Thymus (tissue), 11 donors: ENCODE results near the gene FMNL2. TPM values are rescaled to one million over a fixed set of nuclear protein-coding genes. Genes with fewer than 3 reads are reported as not detected.

ENCODE experiments used
- DNase-seq, 9 donors: peaks; one replicate each; pipeline ENCODE4 v3.0.0-alpha.2; 2013; ENCODE audit warnings: low spot score in 9 of 9, low read depth in 6 of 9, missing footprints in 1 of 9
- H3K27ac ChIP-seq, 2 donors: one replicate each; pipeline ENCODE4 v1.5.1; 2013; ENCODE audit warnings: control low read depth in 1 of 2, low read depth in 1 of 2, low read length in 1 of 2, mild to moderate bottlenecking in 1 of 2, moderate library complexity in 1 of 2
- H3K27me3 ChIP-seq, 2 donors: one replicate each; pipeline ENCODE4 v1.5.1; 2013; ENCODE audit warnings: low read length in 1 of 2; ENCODE audit not compliant: control insufficient read depth in 2 of 2, insufficient read depth in 1 of 2
- H3K36me3 ChIP-seq, 2 donors: one replicate each; pipeline ENCODE4 v1.5.1; 2013; ENCODE audit warnings: low read length in 1 of 2, mild to moderate bottlenecking in 1 of 2, moderate library complexity in 1 of 2; ENCODE audit not compliant: control insufficient read depth in 2 of 2, insufficient read depth in 2 of 2
- H3K4me1 ChIP-seq, 2 donors: one replicate each; pipeline ENCODE4 v1.5.1; 2013; ENCODE audit warnings: low read length in 2 of 2; ENCODE audit not compliant: control insufficient read depth in 2 of 2, insufficient read depth in 2 of 2
- H3K4me3 ChIP-seq, 2 donors: one replicate each; pipeline ENCODE4 v1.5.1; 2013; ENCODE audit warnings: low read length in 2 of 2, control low read depth in 1 of 2, mild to moderate bottlenecking in 1 of 2
- H3K9me3 ChIP-seq, 2 donors: one replicate each; pipeline ENCODE4 v1.5.1; 2013; ENCODE audit warnings: low read length in 1 of 2, mild to moderate bottlenecking in 1 of 2; ENCODE audit not compliant: control insufficient read depth in 2 of 2, insufficient read depth in 1 of 2
- WGBS: extraction: QIAGEN DNeasy Blood & Tissue Kit; methylation state at CpG from one replicate; pipeline ENCODE4 v1.1.7; 2013; 5-methylcytosine and 5-hydroxymethylcytosine counted together
- polyA plus RNA-seq: library from polyadenylated mRNA; stranded (reverse); fragments of 200-250 nt; gene quantifications from one replicate; pipeline ENCODE4 v1.2.3, GENCODE V29; 2013
- total RNA-seq: library from RNA; stranded (reverse); fragments of 120-200 nt; gene quantifications from one replicate; pipeline ENCODE4 v1.2.4, GENCODE V29; 2013
- donor health status: healthy.

Gene FMNL2
- total and polyA plus RNA-seq, 2 donors, result 18.9 to 61.3 TPM

DNA sequence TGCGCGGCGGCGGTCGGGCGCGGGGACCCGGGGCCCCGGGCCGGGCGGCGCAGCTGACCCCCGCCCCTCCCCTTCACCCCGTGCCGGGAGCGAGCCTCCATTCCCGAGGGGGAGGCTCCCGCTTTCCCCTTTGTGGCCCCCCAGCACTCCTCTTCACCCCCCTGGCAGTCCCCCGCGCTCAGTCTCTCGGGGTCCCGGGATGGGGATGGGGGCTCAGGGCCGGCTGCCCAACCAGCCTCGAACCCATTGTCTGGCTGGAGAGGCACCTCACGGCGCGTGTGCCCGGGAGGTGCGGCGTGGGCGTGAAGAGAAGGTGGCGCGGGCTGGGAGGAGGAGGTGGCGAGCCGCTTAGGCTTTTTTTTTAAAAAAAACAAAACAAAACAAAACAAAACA is 748 bp downstream of the FMNL2 start:
- WGBS, result under 1% methylated on average over 35 of the region's 35 CpGs
- H3K27ac ChIP-seq, result peak overlapping the region in 1 of 2 donors; percentile 75
- DNase-seq, result peak in 2 of 9 donors; percentile 6 to 19
- peak overlapping the region; percentile 50 to 68 for H3K4me3 ChIP-seq
- peaks cover 0 to 3% of the 10 kb centered on the region in 2 donors for H3K4me1 ChIP-seq
- H3K27me3 ChIP-seq, result peaks cover 29 to 56% of the 10 kb centered on the region in 2 donors
- no peaks in the 10 kb centered on the region for H3K36me3 ChIP-seq
- H3K9me3 ChIP-seq, result no peaks in the 10 kb centered on the region

DNA sequence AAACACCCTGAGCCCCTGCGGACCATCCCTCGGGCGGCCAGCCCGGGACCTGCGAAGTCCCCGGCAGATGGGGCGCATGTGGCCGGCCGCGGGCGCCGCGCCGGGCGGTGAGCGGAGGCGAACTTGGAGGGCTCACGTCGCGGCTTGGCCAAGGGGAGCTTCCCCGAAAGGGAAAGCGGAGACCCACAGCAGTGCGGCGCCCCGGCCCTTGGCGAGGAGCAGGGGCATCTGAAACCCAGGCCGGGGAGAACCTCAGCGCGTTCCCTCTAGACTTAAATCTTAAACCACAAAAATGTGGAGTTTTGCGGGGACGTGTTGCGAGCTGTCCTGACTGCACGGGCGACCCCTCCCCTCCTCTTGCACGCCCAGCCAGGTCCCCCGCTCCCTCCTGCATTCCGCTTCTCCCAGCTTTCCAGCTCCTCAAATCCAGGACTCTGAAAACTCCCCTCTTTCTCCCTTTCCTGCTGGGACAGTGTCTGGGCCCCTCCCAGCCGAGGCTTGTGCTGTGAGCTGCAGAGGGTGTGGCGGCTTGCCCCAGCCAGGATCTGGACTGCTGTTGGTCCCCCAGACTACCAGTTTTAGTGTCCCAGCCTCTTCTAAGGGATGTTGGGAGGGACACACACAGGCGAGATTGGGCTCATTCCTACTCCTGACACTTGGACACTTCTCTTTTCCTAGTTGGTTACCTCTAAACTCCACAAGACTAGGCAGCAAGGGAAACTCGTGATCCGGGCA is 1.3 kb downstream of the FMNL2 start:
- peaks cover 0 to 3% of the 10 kb centered on the region in 2 donors for H3K4me1 ChIP-seq
- H3K4me3 ChIP-seq, result peak overlapping the region; percentile 50 to 68
- DNase-seq, result peak in 2 of 9 donors; percentile 8 to 21
- H3K27me3 ChIP-seq, result peaks cover 29 to 56% of the 10 kb centered on the region in 2 donors
- H3K27ac ChIP-seq, result peak overlapping the region; percentile 58 to 75
- WGBS, result 9% methylated on average over 42 of the region's 42 CpGs
- no peaks in the 10 kb centered on the region for H3K9me3 ChIP-seq
- H3K36me3 ChIP-seq, result no peaks in the 10 kb centered on the region

DNA sequence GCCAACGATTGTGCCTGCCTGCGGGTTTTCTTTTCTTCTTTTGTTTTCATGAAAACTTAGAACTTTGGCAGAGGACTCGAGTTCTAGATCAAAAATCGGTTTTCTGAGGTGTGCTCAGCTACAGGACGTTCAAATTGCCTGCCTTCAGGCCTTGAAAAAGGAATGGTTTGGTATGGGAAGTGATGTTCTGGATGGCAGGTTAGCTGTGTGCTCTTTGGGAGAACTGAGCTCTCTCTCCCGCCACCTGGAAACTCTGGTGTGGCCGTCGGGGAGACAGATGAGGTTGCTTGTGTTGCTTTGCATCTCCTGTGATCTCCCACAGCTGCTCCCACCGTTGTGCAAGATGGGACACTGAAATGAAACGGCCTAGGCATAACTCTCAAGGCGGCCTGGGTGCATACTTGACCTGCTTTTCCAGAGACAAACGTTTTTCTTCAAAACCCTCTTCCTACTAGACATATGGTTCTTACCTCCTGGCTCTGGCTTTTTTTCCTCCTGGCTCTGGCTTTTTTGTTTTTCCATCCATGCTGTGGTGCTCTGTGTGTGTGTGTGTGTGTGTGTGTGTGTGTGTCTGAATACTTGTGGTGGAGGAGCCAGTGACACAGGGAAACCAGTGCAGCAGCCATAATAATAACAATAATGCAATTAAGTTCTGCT is 2.0 kb downstream of the FMNL2 start:
- H3K4me3 ChIP-seq, result peak overlapping the region in 1 of 2 donors; percentile 50
- peak in 1 of 9 donors; percentile 9 for DNase-seq
- WGBS, result 72% methylated on average over 12 of the region's 12 CpGs
- H3K27ac ChIP-seq, result peak overlapping the region; percentile 1 to 58
- no peaks in the 10 kb centered on the region for H3K36me3 ChIP-seq
- no peaks in the 10 kb centered on the region for H3K9me3 ChIP-seq
- peaks cover 0 to 3% of the 10 kb centered on the region in 2 donors for H3K4me1 ChIP-seq
- H3K27me3 ChIP-seq, result peaks cover 29 to 54% of the 10 kb centered on the region in 2 donors

DNA sequence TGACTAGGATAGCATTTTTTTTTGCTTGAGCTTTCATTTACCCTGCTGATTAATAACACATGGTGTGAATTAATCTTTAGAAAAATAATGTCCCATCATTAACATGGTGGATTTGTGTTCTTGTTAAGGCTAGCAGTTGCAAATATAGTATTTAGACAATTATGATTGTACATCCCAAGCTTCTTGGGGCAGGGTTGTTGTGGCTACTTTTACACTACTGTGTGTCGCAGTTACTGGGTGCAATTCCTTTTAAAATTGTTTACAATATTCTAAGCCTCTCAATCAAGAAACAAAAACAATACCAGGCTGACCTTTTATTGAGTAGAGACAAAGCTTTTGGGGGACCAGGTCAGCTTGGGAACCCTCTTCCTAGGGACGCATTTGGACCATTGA is 2.5 kb downstream of the FMNL2 start:
- WGBS, result 50% methylated on average over 2 of the region's 2 CpGs
- Histone ChIP-seq H3K27me3 (peaks cover 29 to 52% of the 10 kb centered on the region in 2 donors), H3K36me3 (no peaks in the 10 kb centered on the region), H3K4me1 (peaks cover 0 to 3% of the 10 kb centered on the region in 2 donors), H3K27ac (no peak overlapping the region), H3K9me3 (no peaks in the 10 kb centered on the region), H3K4me3 (no peak overlapping the region)
- no peak for DNase-seq

DNA sequence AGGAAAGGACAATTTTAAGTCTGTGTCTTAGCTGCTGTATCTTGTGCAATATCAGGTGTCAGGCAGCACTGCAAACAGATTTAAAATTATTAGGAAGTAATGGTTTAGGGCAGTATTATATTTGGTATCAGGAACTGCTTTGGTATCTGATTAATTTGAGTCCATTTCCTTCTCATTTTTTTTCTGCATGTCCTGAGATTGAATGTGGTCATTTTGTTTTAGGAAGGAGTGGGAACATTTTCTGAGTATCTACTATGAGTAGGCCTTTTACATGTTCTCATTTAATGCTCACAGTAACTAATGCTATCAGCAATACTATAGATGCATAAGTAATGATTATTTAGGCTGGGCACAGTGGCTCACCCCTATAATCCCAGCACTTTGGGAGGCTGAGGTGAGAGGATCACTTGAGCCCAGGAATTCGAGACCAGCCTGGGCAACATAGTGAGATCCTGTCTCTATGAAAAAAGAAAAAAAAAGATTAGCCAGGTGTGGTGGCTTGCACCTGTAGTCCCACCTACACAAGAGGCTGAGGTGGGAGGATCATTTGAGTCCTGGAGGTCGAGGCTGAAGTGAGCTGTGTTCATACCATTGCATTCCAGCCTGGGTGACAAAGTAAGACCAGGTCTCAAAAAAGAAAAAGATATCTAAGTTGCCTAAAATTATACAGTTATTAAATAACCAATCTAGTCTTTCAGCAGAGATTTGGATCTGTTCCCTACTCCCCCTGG is 4.7 kb downstream of the FMNL2 start:
- peaks cover 0 to 3% of the 10 kb centered on the region in 2 donors for H3K4me1 ChIP-seq
- 82% methylated on average over 2 of the region's 2 CpGs for WGBS
- no peak for DNase-seq
- H3K36me3 ChIP-seq, result no peaks in the 10 kb centered on the region
- no peak overlapping the region for H3K4me3 ChIP-seq
- H3K9me3 ChIP-seq, result no peaks in the 10 kb centered on the region
- no peak overlapping the region for H3K27ac ChIP-seq
- H3K27me3 ChIP-seq, result peaks cover 19 to 36% of the 10 kb centered on the region in 2 donors

DNA sequence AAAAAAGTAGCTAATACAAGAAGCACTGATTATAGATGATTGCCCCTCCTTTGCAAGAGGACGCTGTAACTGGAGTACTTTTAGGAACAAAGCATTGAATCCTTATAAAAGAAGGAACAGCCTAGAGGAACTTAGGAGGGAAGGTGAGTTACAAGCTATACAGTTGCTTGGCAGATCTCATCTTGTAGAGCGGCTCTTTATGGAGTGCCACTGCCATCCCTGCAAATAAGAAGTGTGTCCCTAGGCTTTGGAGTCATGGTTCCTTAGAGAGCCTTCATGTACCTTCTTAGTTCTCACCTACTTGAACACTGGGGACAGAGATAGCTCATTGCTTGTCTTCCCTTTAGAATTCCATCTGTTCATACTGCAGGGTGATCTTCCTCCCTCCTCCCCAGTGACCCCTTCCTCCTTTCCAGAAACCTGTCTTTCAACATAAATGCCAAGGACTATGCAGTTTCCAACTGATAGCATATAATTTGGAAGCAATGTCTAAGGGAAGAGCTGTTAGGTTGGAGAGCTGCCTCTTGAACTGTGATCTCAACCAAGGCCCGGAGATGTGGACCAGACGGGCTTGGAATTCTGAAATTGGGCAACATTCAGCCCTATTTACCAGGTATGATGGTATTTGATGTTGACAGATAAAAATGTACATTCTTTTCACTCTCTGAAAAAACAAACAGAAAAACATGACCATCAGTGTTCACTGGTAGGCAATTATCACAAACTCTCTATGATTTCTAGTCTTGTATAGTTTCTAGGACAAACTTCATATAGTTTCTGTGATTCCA is 7.5 kb downstream of the FMNL2 start:
- Histone ChIP-seq H3K9me3 (no peaks in the 10 kb centered on the region), H3K27ac (no peak overlapping the region), H3K36me3 (no peaks in the 10 kb centered on the region), H3K27me3 (peaks cover 5 to 9% of the 10 kb centered on the region in 2 donors), H3K4me1 (no peaks in the 10 kb centered on the region), H3K4me3 (no peak overlapping the region)
- no peak for DNase-seq
- 96% methylated on average over 4 of the region's 4 CpGs for WGBS

DNA sequence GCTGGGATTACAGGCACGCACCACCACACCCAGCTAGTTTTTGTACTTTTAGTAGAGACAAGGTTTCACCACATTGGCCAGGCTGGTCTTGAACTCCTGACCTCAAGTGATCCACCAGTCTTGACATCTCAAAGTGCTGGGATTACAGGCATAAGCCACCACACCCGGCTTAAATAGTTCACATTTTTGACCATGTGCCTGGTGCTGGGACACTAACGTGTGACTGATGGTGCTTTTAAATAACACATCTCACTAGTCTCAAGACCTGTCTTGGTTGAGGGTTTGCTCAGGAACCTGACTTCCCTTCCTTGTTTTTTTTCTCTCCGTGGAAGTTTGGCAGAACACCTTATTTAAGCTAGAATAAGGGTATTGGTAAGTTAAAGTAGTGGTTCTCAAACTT is 8.5 kb downstream of the FMNL2 start:
- no peak overlapping the region for H3K4me3 ChIP-seq
- DNase-seq, result no peak
- WGBS, result 94% methylated on average over 4 of the region's 4 CpGs
- no peak overlapping the region for H3K27ac ChIP-seq
- no peaks in the 10 kb centered on the region for H3K9me3 ChIP-seq
- no peaks in the 10 kb centered on the region for H3K36me3 ChIP-seq
- H3K27me3 ChIP-seq, result no peaks in the 10 kb centered on the region
- H3K4me1 ChIP-seq, result no peaks in the 10 kb centered on the region

DNA sequence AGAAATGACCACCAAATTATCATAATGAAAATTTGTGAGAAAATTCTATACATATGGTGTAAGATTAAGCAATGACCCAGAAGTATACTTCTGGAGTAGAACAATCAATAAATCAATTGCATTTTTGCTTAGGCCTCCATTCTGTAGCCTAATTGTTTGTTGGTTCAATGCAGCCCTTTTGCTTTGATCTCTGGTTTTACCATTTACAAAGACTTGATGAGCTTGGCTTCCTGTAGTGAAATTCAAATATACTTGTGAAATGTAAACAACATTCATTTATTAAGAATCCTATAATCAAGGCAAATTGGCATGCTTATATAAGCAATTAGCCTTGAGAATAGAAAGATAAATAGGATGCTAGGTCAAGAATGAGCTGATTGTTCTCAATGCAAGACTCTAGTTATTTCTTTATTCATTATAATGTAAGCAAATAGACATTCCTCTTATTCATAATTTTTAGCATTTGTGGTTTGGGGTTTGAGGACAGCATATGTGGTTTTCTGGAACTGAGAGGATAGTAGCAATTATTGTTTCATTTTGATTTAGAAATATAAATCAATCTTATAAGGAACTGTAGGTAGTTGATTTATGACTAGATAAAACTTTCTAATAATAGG is 9.7 kb downstream of the FMNL2 start:
- no peaks in the 10 kb centered on the region for H3K36me3 ChIP-seq
- H3K27ac ChIP-seq, result no peak overlapping the region
- no peaks in the 10 kb centered on the region for H3K27me3 ChIP-seq
- no peaks in the 10 kb centered on the region for H3K9me3 ChIP-seq
- DNase-seq, result no peak
- no peak overlapping the region for H3K4me3 ChIP-seq
- no peaks in the 10 kb centered on the region for H3K4me1 ChIP-seq
